Progenitor cell of endocrine pancreas (in vitro differentiated cells): ENCODE results near the gene PTPRZ1. TPM values are rescaled to one million over a fixed set of nuclear protein-coding genes. Genes with fewer than 3 reads are reported as not detected.

Experiments
- DNase-seq: peaks from one replicate; pipeline ENCODE4 v3.0.0; 2021; ENCODE audit warnings: low spot score; ENCODE audit not compliant: unreplicated experiment
- H3K27ac Mint-ChIP-seq: 2 replicates; pipeline ENCODE4 v1.8.0; 2021; ENCODE audit warnings: mild to moderate bottlenecking, moderate library complexity, mixed read lengths
- H3K27me3 Mint-ChIP-seq: 2 replicates; pipeline ENCODE4 v1.8.0; 2021; ENCODE audit warnings: mixed read lengths
- H3K36me3 Mint-ChIP-seq: 2 replicates; pipeline ENCODE4 v1.8.0; 2022; ENCODE audit warnings: mixed read lengths; ENCODE audit not compliant: insufficient read depth
- H3K4me1 Mint-ChIP-seq: 2 replicates; pipeline ENCODE4 v1.8.0; 2021; ENCODE audit warnings: low read depth, mixed read lengths
- H3K4me3 Mint-ChIP-seq: 2 replicates; pipeline ENCODE4 v1.8.0; 2021; ENCODE audit warnings: low read depth, mild to moderate bottlenecking, moderate library complexity, mixed read lengths
- H3K9me3 Mint-ChIP-seq: 2 replicates; pipeline ENCODE4 v1.8.0; 2021; ENCODE audit warnings: low read depth, mixed read lengths
- CTCF ChIP-seq: fragments of 200-600 bp; sonication (generic); IDR thresholded peaks from one replicate; pipeline ENCODE4 v1.5.0; 2021; ENCODE audit warnings: antibody characterized with exemption, mild to moderate bottlenecking; ENCODE audit not compliant: unreplicated experiment
- total RNA-seq: library from RNA; stranded (reverse); gene quantifications from 2 replicates; pipeline ENCODE4 v1.2.1, GENCODE V29; 2021

PTPRZ1 gene
- total RNA-seq, 1 donor from 2014 or later = 0.74 TPM

GRCh38 chr7:121919986-121920385 lies 47.0 kb downstream of the PTPRZ1 start:
- no peaks in the 10 kb centered on the region for H3K27me3 Mint-ChIP-seq
- TF ChIP-seq CTCF = no peak
- no peaks in the 10 kb centered on the region for H3K9me3 Mint-ChIP-seq
- no peak overlapping the region for H3K27ac Mint-ChIP-seq
- no peak for DNase-seq
- no peaks in the 10 kb centered on the region for H3K4me1 Mint-ChIP-seq
- no peaks in the 10 kb centered on the region for H3K36me3 Mint-ChIP-seq
- no peak overlapping the region for H3K4me3 Mint-ChIP-seq

GRCh38 chr7:121924269-121925186 lies 51.6 kb downstream of the PTPRZ1 start:
- no peak for DNase-seq
- Mint-ChIP-seq H3K4me3 (no peak overlapping the region), H3K9me3 (no peaks in the 10 kb centered on the region), H3K27ac (no peak overlapping the region), H3K4me1 (no peaks in the 10 kb centered on the region), H3K27me3 (no peaks in the 10 kb centered on the region), H3K36me3 (no peaks in the 10 kb centered on the region)
- TF ChIP-seq CTCF = no peak

GRCh38 chr7:121931149-121931902 lies 58.4 kb downstream of the PTPRZ1 start:
- no peaks in the 10 kb centered on the region for H3K27me3 Mint-ChIP-seq
- H3K4me1 Mint-ChIP-seq = peaks cover under 1% of the 10 kb centered on the region
- no peak overlapping the region for H3K27ac Mint-ChIP-seq
- H3K36me3 Mint-ChIP-seq = no peaks in the 10 kb centered on the region
- no peak overlapping the region for H3K4me3 Mint-ChIP-seq
- H3K9me3 Mint-ChIP-seq = no peaks in the 10 kb centered on the region
- no peak for TF ChIP-seq CTCF
- no peak for DNase-seq

GRCh38 chr7:121932768-121933167 lies 59.8 kb downstream of the PTPRZ1 start:
- no peak for DNase-seq
- Mint-ChIP-seq H3K4me3 (no peak overlapping the region), H3K27ac (no peak overlapping the region), H3K9me3 (no peaks in the 10 kb centered on the region), H3K27me3 (peaks cover 3% of the 10 kb centered on the region), H3K36me3 (no peaks in the 10 kb centered on the region), H3K4me1 (peaks cover 8% of the 10 kb centered on the region)
- TF ChIP-seq CTCF = no peak

GRCh38 chr7:121936951-121937623 lies 64.1 kb downstream of the PTPRZ1 start:
- no peak for TF ChIP-seq CTCF
- Mint-ChIP-seq H3K9me3 (no peaks in the 10 kb centered on the region), H3K4me3 (no peak overlapping the region), H3K27me3 (peaks cover 3% of the 10 kb centered on the region), H3K4me1 (peaks cover 11% of the 10 kb centered on the region), H3K36me3 (no peaks in the 10 kb centered on the region), H3K27ac (no peak overlapping the region)
- DNase-seq = no peak
